HEK293T (cell line): Measurements from ENCODE around the gene ACTA1.

Experiments
- ARNT ChIP-seq: fragments of 450-650 bp; IDR thresholded peaks from 2 replicates; pipeline ENCODE4 v1.6.1; 2017; ENCODE audit warnings: mild to moderate bottlenecking
- BHLHE40 ChIP-seq: fragments of 450-650 bp; IDR thresholded peaks from 2 replicates; pipeline ENCODE4 v1.6.1; 2016; ENCODE audit warnings: mild to moderate bottlenecking, moderate library complexity, borderline replicate concordance
- SP1 ChIP-seq: fragments of 450-650 bp; IDR thresholded peaks from 2 replicates; pipeline ENCODE4 v1.6.1; 2017

DNA sequence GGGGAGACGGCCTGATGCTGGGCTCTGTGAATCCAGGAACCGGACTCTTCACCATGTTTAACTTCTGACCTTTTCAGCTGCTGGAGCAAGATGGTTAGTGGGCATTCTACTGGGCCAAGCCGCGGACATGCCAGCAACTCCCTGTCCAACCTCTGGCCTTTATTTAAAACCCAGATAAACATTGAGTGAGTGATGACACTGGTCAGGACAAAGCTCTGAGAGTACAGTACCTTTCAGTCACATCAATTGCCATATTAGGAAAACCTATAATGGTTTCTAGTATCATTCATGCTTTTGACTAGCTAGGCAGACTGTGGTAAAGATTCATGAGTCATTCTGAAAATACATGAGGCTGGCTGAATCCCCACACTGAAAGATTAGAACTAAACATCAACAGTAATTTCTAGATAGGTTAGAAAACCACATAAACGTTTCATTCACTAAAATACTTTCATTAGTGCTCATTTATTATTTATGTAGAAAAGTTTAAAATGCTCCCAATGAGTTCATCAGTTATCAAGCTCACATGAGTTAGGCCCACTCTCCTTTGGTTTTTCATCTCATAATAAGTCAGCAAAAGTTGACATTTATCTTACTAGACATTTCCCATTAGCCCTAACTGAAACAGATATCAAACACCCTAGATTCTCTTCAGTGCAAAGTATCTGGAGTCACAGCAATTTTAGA lies 7.1 kb upstream of the ACTA1 start:
- TF ChIP-seq BHLHE40 (no peak), ARNT (no peak), SP1 (no peak)
